Measurements from ENCODE around the gene POLR1G. TPM values are rescaled to one million over a fixed set of nuclear protein-coding genes. Genes with fewer than 3 reads are reported as not detected.

The POLR1G gene
- total and polyA plus RNA-seq, 2 donors (not counting 3 experiments of a cell fraction or from before 2014, with no cell fraction given) = 6.6 to 19.5 TPM

DNA sequence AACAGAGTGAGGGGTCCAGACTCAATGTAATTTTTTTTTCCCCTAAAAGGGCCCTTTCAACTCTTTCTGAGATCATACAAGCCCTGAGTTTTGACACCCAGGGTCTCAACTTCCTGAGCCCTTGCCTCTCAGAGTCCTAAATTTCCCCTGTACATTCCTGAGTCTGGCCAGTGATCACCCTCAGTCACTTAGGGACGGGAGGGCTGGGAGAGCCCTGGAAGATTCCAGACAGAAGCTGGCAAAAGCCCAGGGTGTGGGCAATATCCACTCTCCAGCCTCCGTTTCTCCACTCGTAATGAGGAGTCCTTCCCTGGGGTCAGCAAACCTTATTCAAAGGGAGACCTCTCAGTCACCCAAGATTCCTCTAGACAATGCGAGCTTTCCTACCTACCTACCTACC, 3.2 kb upstream of the POLR1G start:
- peaks cover 31% of the 10 kb centered on the region for H3K4me1 ChIP-seq (ENCODE audit: control insufficient read depth, extremely low read depth, insufficient read depth, low read length)
- peak overlapping the region; percentile 56 for H3K4me2 ChIP-seq (ENCODE audit: insufficient read depth, low read length)
- dilution Hi-C loops (cut with MboI; ENCODE audit: extremely low pct_ligation_motif_present, low sequenced_read_pairs) (no loop called here), intact Hi-C loops (cut with micrococcal nuclease) (no loop called here)
- TF ChIP-seq POLR2AphosphoS5 (IDR thresholded peaks at IDR 0.05; ENCODE audit: insufficient read depth, low read depth, low read length) (no peak), POLR2A (IDR thresholded peaks at IDR 0.05; ENCODE audit: low read depth, low read length) (no peak), MYC (IDR thresholded peaks at IDR 0.05; ENCODE audit: low read depth, low read length) (no peak), FOS (IDR thresholded peaks at IDR 0.05; ENCODE audit: borderline replicate concordance, insufficient read depth, low read length) (no peak), JUN (IDR thresholded peaks at IDR 0.05; ENCODE audit: borderline replicate concordance, insufficient read depth, insufficient read length, low read depth) (no peak), GATA2 (IDR thresholded peaks at IDR 0.05; ENCODE audit: insufficient read depth, insufficient read length, low read depth, low read length) (no peak), EZH2 (IDR thresholded peaks at IDR 0.05; ENCODE audit: borderline replicate concordance, low read depth, low read length, severe bottlenecking) (no peak)
- TF ChIP-seq, protein P1, sequence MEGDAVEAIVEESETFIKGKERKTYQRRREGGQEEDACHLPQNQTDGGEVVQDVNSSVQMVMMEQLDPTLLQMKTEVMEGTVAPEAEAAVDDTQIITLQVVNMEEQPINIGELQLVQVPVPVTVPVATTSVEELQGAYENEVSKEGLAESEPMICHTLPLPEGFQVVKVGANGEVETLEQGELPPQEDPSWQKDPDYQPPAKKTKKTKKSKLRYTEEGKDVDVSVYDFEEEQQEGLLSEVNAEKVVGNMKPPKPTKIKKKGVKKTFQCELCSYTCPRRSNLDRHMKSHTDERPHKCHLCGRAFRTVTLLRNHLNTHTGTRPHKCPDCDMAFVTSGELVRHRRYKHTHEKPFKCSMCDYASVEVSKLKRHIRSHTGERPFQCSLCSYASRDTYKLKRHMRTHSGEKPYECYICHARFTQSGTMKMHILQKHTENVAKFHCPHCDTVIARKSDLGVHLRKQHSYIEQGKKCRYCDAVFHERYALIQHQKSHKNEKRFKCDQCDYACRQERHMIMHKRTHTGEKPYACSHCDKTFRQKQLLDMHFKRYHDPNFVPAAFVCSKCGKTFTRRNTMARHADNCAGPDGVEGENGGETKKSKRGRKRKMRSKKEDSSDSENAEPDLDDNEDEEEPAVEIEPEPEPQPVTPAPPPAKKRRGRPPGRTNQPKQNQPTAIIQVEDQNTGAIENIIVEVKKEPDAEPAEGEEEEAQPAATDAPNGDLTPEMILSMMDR (IDR thresholded peaks at IDR 0.05; ENCODE audit: extremely low read depth in 1 of 2, insufficient read depth in 1 of 2, low read depth in 1 of 2, low read length in 2 of 2) = no peak
- TF ChIP-seq, protein P2, sequence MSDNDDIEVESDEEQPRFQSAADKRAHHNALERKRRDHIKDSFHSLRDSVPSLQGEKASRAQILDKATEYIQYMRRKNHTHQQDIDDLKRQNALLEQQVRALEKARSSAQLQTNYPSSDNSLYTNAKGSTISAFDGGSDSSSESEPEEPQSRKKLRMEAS (IDR thresholded peaks at IDR 0.05; ENCODE audit: insufficient read depth, insufficient read length) = no peak
- no peaks in the 10 kb centered on the region for H4K20me1 ChIP-seq (replicated peaks; ENCODE audit: control insufficient read depth, extremely low read depth, insufficient read depth, low read length)
- FAIRE-seq (peak; percentile 50), DNase-seq (ENCODE audit: low read depth, low spot score) (no peak)
- no TSS peak for BruUV-seq (replicated peaks)
- H3K9me3 ChIP-seq (replicated peaks; ENCODE audit: control insufficient read depth, insufficient read depth, low read length) = no peaks in the 10 kb centered on the region
- H2AFZ ChIP-seq (ENCODE audit: low read depth, low read length) = no peak overlapping the region
- H3K4me3 ChIP-seq (replicated peaks in 1 of 3; ENCODE audit: insufficient read depth in 1 of 3, low read depth in 1 of 3, low read length in 3 of 3) = peak overlapping the region; percentile 73 to 83 (median 81)
- ChIA-PET CTCF (interaction anchor here (0.9 to 6.6 kb wide), 15 partner anchors 9 to 82 kb away, joined by 3 to 101 read pairs (median 5); partner anchors contain the start of gene ERCC1), POLR2A (interaction anchor here (0.6 to 1.7 kb wide), 2 partner anchors 66 to 88 kb away, joined by 4 read pairs; no protein-coding TSS in a partner anchor)
- peak overlapping the region; percentile 53 for H3K9ac ChIP-seq (replicated peaks; ENCODE audit: extremely low read depth, insufficient read depth, low read length)
- H3K27ac ChIP-seq (ENCODE audit: insufficient read depth, low read depth, low read length) = peak overlapping the region; percentile 88
- no peaks in the 10 kb centered on the region for H3K27me3 ChIP-seq (ENCODE audit: control insufficient read depth in 2 of 2, insufficient read depth in 2 of 2, low read length in 2 of 2)
- H3K79me2 ChIP-seq (ENCODE audit: control insufficient read depth, insufficient read depth, low read length) = peaks cover 55% of the 10 kb centered on the region
- H3K36me3 ChIP-seq (ENCODE audit: control insufficient read depth in 2 of 2, extremely low read depth in 1 of 2, insufficient read depth in 2 of 2, low read length in 2 of 2) = no peaks in the 10 kb centered on the region
- no peaks in the 10 kb centered on the region for H3K9me1 ChIP-seq (replicated peaks; ENCODE audit: control insufficient read depth, extremely low read depth, insufficient read depth, low read length)
